IMR-90 (cell line): ENCODE data around the gene RBBP8. TPM values are rescaled to one million over a fixed set of nuclear protein-coding genes. Genes with fewer than 3 reads are reported as not detected.

Experiments
- ATAC-seq: fragments of 200-7000 bp; cut with Tn5 transposase; 2 replicates; pipeline ENCODE4 v1.9.1; 2020; ENCODE audit warnings: low read depth, mild to moderate bottlenecking, moderate library complexity
- BruUV-seq: library from RNA; stranded (reverse); fragments of 400-500 nt; replicated peaks from 2 replicates; lab custom pipeline; 2021; lab: Mats Ljungman, UMichigan
- CTCF ChIA-PET: fragments of 300-600 bp; formaldehyde crosslinking; extraction: SDS; loops from one replicate; lab custom pipeline; 2021; ENCODE audit warnings: antibody characterized with exemption; lab: Yijun Ruan, JAX
- POLR2A ChIA-PET: fragments of 300-600 bp; sonication (Branson Sonifier 250); formaldehyde crosslinking; loops from one replicate; lab custom pipeline; 2022; ENCODE audit warnings: antibody characterized with exemption; ENCODE audit not compliant: unreplicated experiment; lab: Charles Lee
- DNase-seq: peaks from one replicate; pipeline ENCODE4 v3.0.0; 2013
- H2AFZ ChIP-seq: replicated peaks from 2 replicates; pipeline ENCODE3; 2013; ENCODE audit warnings: low read length, mild to moderate bottlenecking; ENCODE audit not compliant: poor library complexity
- H2AK5ac ChIP-seq: 2 replicates; pipeline ENCODE4 v1.6.1; 2013; ENCODE audit warnings: low read depth, low read length, inconsistent platforms
- H2AK9ac ChIP-seq: replicated peaks from 2 replicates; pipeline ENCODE3; 2013; ENCODE audit warnings: mild to moderate bottlenecking, low read depth, low read length, moderate library complexity; ENCODE audit not compliant: poor library complexity
- H2BK120ac ChIP-seq: 2 replicates; pipeline ENCODE4 v1.6.1; 2013; ENCODE audit warnings: low read depth, low read length, inconsistent platforms
- H2BK15ac ChIP-seq: 3 replicates; pipeline ENCODE4 v1.6.1; 2013; ENCODE audit warnings: low read depth, low read length, inconsistent platforms
- H2BK20ac ChIP-seq: 2 replicates; pipeline ENCODE4 v1.6.1; 2013; ENCODE audit warnings: low read depth, mild to moderate bottlenecking, inconsistent platforms, low read length, moderate library complexity
- H2BK5ac ChIP-seq: 2 replicates; pipeline ENCODE4 v1.6.1; 2013; ENCODE audit warnings: mild to moderate bottlenecking, low read depth, low read length, inconsistent platforms; ENCODE audit not compliant: poor library complexity, severe bottlenecking
- H3K14ac ChIP-seq: replicated peaks from 2 replicates; pipeline ENCODE4 v1.6.1; 2013; ENCODE audit warnings: low read depth, low read length, inconsistent platforms
- H3K18ac ChIP-seq: 2 replicates; pipeline ENCODE4 v1.6.1; 2013; ENCODE audit warnings: low read depth, low read length, control low read depth
- H3K23ac ChIP-seq: 2 replicates; pipeline ENCODE4 v1.6.1; 2013; ENCODE audit warnings: low read depth, low read length, inconsistent platforms
- H3K27ac ChIP-seq: 2 replicates; pipeline ENCODE4 v1.5.1; 2013; ENCODE audit warnings: mild to moderate bottlenecking, control low read depth, low read length; ENCODE audit not compliant: insufficient read depth
- H3K27me3 ChIP-seq: 2 replicates; pipeline ENCODE4 v1.6.1; 2013; ENCODE audit warnings: low read length; ENCODE audit not compliant: control insufficient read depth, insufficient read depth
- H3K36me3 ChIP-seq: 2 replicates; pipeline ENCODE4 v1.6.1; 2013; ENCODE audit warnings: low read length, mixed read lengths; ENCODE audit not compliant: control insufficient read depth, insufficient read depth
- H3K4ac ChIP-seq: 2 replicates; pipeline ENCODE4 v1.6.1; 2013; ENCODE audit warnings: low read depth, low read length, inconsistent platforms
- H3K4me1 ChIP-seq: 2 replicates; pipeline ENCODE4 v1.6.1; 2013; ENCODE audit warnings: low read length, mixed read lengths; ENCODE audit not compliant: control insufficient read depth, insufficient read depth
- H3K4me2 ChIP-seq: 2 replicates; pipeline ENCODE4 v1.6.1; 2013; ENCODE audit warnings: low read depth, mild to moderate bottlenecking, control low read depth, low read length, moderate library complexity
- H3K4me3 ChIP-seq: 2 replicates; pipeline ENCODE4 v1.5.1; 2013; ENCODE audit warnings: low read depth, mild to moderate bottlenecking, control low read depth, low read length, moderate library complexity; ENCODE audit not compliant: insufficient read depth
- H3K56ac ChIP-seq: 2 replicates; pipeline ENCODE4 v1.6.1; 2013; ENCODE audit warnings: low read length, inconsistent platforms; ENCODE audit not compliant: insufficient read depth; ENCODE audit errors: extremely low read depth
- H3K79me1 ChIP-seq, 2 experiments: 2 replicates each; pipeline ENCODE4 v1.6.1; 2013; ENCODE audit warnings: low read length in 2 of 2, inconsistent platforms in 1 of 2, low read depth in 1 of 2
- H3K9ac ChIP-seq: 2 replicates; pipeline ENCODE4 v1.6.1; 2013; ENCODE audit warnings: low read depth, low read length, control low read depth
- H3K9me1 ChIP-seq: 2 replicates; pipeline ENCODE4 v1.6.1; 2013; ENCODE audit warnings: low read length, inconsistent platforms; ENCODE audit not compliant: insufficient read depth
- H3K9me3 ChIP-seq: 2 replicates; pipeline ENCODE4 v1.6.1; 2013; ENCODE audit warnings: low read length; ENCODE audit not compliant: control insufficient read depth, insufficient read depth
- H4K20me1 ChIP-seq: 2 replicates; pipeline ENCODE4 v1.6.1; 2013; ENCODE audit warnings: low read length, inconsistent platforms; ENCODE audit not compliant: insufficient read depth
- H4K5ac ChIP-seq: 2 replicates; pipeline ENCODE4 v1.6.1; 2013; ENCODE audit warnings: mild to moderate bottlenecking, low read depth, low read length, control low read depth
- H4K8ac ChIP-seq, 2 experiments: 2 replicates each; pipeline ENCODE4 v1.6.1; 2013; ENCODE audit warnings: low read depth in 2 of 2, low read length in 2 of 2, control low read depth in 1 of 2, inconsistent platforms in 1 of 2
- H4K91ac ChIP-seq: 2 replicates; pipeline ENCODE4 v1.6.1; 2013; ENCODE audit warnings: low read depth, low read length, inconsistent platforms; ENCODE audit not compliant: insufficient read depth
- CHD1 ChIP-seq: IDR thresholded peaks from 2 replicates; pipeline ENCODE4 v1.6.1; 2012; ENCODE audit warnings: low read depth, low read length, improper control_type of control experiment
- FOS ChIP-seq: fragments of 150-350 bp; IDR thresholded peaks from 2 replicates; pipeline ENCODE4 v1.6.1; 2016; ENCODE audit warnings: low read depth, low read length
- MAFK ChIP-seq: IDR thresholded peaks from 2 replicates; pipeline ENCODE4 v1.6.1; 2012; ENCODE audit warnings: low read depth, low read length, improper control_type of control experiment
- MAZ ChIP-seq: IDR thresholded peaks from 2 replicates; pipeline ENCODE4 v1.6.1; 2012; ENCODE audit warnings: low read depth, mild to moderate bottlenecking, low read length, improper control_type of control experiment, moderate library complexity, borderline replicate concordance
- NFE2L2 ChIP-seq: fragments of 150-350 bp; IDR thresholded peaks from 2 replicates; pipeline ENCODE4 v1.6.1; 2016; ENCODE audit warnings: low read depth, mild to moderate bottlenecking, low read length
- POLR2A ChIP-seq: IDR thresholded peaks from 2 replicates; pipeline ENCODE4 v1.6.1; 2012; ENCODE audit warnings: mild to moderate bottlenecking, low read depth, low read length
- SMC3 ChIP-seq: fragments of 150-350 bp; IDR thresholded peaks from 2 replicates; pipeline ENCODE4 v1.6.1; 2016; ENCODE audit warnings: low read depth, mild to moderate bottlenecking, antibody characterized with exemption, low read length, moderate library complexity
- WGBS, 2 experiments: methylation state at CpG; one replicate each; pipeline versions ENCODE4 v1.1.5 to v1.1.7; 2013; ENCODE audit warnings: missing lambda C conversion rate in 2 of 2; ENCODE audit not compliant: insufficient read length in 1 of 2; ENCODE audit errors: extremely low coverage in 2 of 2; 5-methylcytosine and 5-hydroxymethylcytosine counted together
- dilution Hi-C: fragments of 300-500 bp; cut with HindIII; formaldehyde crosslinking; loops from one replicate; pipeline ENCODE4 v1.14.3; 2018; ENCODE audit warnings: low sequenced_read_pairs; ENCODE audit not compliant: unreplicated experiment
- in situ Hi-C: fragments of 300-500 bp; cut with MboI; formaldehyde crosslinking; loops from 3 replicates; pipeline ENCODE4 v1.14.3; 2019; ENCODE audit warnings: low sequenced_read_pairs, inconsistent platforms, mixed read lengths
- intact Hi-C: fragments of 100-400 bp; cut with micrococcal nuclease; formaldehyde crosslinking; loops from 2 replicates; pipeline ENCODE4 v1.10.0; 2022
- polyA plus RNA-seq, 3 experiments: library from polyadenylated mRNA; depleted of rRNA; stranded (reverse); fragments of >200 nt; gene quantifications; 2 replicates each; pipeline ENCODE4 v1.2.3, GENCODE V29; 2012; ENCODE audit warnings: low replicate concordance in 1 of 3
- total RNA-seq: library from RNA; depleted of rRNA; stranded (reverse); fragments of >200 nt; gene quantifications from 2 replicates; pipeline ENCODE4 v1.2.3, GENCODE V29; 2012
- TF ChIP-seq, protein P1 (sequence below): fragments of 150-350 bp; IDR thresholded peaks from 2 replicates; pipeline ENCODE4 v1.6.1; 2016; ENCODE audit warnings: low read depth, mild to moderate bottlenecking, low read length, moderate library complexity, borderline replicate concordance

The RBBP8 gene
- total and polyA plus RNA-seq, 2 of the 4 experiments (the other 2 are of a cell fraction): 12.0 to 21.1 TPM

DNA sequence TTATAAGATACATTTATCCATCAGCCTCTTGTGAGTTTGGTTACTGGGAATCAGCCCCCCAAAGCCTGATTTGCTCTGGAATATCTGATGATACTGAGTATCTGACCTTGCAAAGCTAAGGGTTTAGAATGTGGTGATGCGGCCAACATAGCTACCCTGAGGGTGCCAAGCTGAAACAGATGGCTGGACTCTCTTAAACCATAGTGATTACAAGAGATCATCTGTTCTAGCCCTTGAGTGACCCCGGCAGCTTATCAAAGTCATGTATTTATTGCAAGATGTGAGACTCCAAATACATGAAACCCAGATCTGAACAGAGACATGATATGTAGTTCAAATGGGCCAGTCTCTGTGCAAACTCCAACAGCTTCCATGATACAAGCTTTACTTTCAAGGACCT is 124.0 kb downstream of the RBBP8 start:
- CTCF ChIA-PET: no interaction called here
- Histone ChIP-seq H3K27me3 (no peaks in the 10 kb centered on the region), H2AK9ac (no peak overlapping the region), H3K9me3 (no peaks in the 10 kb centered on the region), H4K20me1 (no peaks in the 10 kb centered on the region), H3K14ac (no peak overlapping the region; the same call in 1 of the 2 replicates), H4K5ac (no peak overlapping the region), H3K4me3 (no peak overlapping the region), H3K27ac (no peak overlapping the region), H3K79me1 (no peaks in the 10 kb centered on the region), H2BK20ac (peak overlapping the region; percentile 7; the same call in 1 of the 2 replicates), H3K4ac (peak overlapping the region; percentile 5; the same call in 1 of the 2 replicates), H3K4me1 (peaks cover 15% of the 10 kb centered on the region), H3K9me1 (no peaks in the 10 kb centered on the region; the same call in 1 of the 2 replicates), H4K91ac (0 out of 2 replicates have a peak overlapping the region, but pooled peaks have one; percentile 23), H2BK120ac (peak overlapping the region; percentile 24; the same call in 1 of the 2 replicates), H4K8ac (no peak overlapping the region), H3K56ac (no peak overlapping the region), H2AFZ (no peak overlapping the region), H3K23ac (no peak overlapping the region), H2AK5ac (no peak overlapping the region), H2BK15ac (no peak overlapping the region), H2BK5ac (no peak overlapping the region), H3K36me3 (no peaks in the 10 kb centered on the region), H3K18ac (no peak overlapping the region), H3K4me2 (no peak overlapping the region), H3K9ac (no peak overlapping the region)
- POLR2A ChIA-PET: no interaction called here
- in situ Hi-C loops: no loop called here
- dilution Hi-C loops: no loop called here
- no TSS peak for BruUV-seq
- TF ChIP-seq, protein P1, sequence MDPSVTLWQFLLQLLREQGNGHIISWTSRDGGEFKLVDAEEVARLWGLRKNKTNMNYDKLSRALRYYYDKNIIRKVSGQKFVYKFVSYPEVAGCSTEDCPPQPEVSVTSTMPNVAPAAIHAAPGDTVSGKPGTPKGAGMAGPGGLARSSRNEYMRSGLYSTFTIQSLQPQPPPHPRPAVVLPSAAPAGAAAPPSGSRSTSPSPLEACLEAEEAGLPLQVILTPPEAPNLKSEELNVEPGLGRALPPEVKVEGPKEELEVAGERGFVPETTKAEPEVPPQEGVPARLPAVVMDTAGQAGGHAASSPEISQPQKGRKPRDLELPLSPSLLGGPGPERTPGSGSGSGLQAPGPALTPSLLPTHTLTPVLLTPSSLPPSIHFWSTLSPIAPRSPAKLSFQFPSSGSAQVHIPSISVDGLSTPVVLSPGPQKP: no peak
- TF ChIP-seq POLR2A: no peak
- no peak for TF ChIP-seq NFE2L2
- TF ChIP-seq FOS: no peak
- TF ChIP-seq SMC3: no peak
- TF ChIP-seq CHD1: no peak
- TF ChIP-seq MAFK: no peak
- no peak for TF ChIP-seq MAZ
- ATAC-seq (no peak), DNase-seq (no peak)
- intact Hi-C loops: no loop called here
- WGBS, 2 experiments: no CpG with 5 or more reads among the region's 2 CpGs
